Measurements from ENCODE around the gene TMUB2. TPM values are rescaled to one million over a fixed set of nuclear protein-coding genes. Genes with fewer than 3 reads are reported as not detected.

The TMUB2 gene
- total and polyA plus RNA-seq, 2 of the 13 experiments (the other 11 are each of a cell fraction or from before 2014, with no cell fraction given), result 26.9 to 50.8 TPM

DNA sequence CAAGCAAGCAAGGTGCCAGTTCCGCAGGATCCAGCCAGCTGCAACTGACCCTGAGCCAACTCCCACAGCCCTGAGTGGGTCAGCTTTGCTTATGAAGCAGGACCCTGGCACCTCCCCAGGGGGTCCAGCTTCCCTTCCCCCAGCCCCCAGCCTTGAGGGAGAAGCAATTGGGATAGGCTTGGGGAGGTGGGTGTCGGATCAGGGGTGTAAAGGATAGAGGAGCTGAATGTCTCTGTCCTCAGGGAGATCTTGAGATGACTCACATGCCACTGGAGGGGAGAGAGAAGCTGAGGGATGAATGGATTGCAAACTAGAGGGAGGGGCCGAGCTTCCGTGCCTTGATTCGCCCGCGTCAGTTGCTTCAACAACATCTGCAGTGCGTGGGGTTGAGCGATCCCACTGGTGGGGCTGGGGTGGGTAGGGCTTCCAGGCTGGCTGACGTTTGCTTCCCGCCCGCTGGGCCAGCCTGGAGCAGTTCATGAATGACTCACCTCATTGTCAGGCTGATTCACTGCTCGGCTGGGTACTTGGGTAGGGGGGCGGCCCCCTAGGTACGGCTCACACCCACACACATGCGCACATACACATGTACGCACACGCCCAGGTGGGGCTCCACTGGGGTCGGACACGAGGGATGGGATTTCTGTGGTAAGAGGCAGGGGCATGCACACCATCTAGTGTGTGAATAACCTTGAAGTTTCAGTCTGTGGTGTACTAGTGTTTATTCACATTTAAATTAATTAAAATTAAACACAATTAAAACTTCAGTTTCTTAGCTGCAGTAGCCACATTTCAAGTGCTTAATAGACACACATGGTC is 48.7 kb upstream of the TMUB2 start (continued):
- TF ChIP-seq ZNF691 (CRISPR knock-in tag; IDR thresholded peaks at IDR 0.05; ENCODE audit: borderline replicate concordance, low read depth) (peak; percentile 92; the same call in 1 of the 2 replicates), SYNCRIP (IDR thresholded peaks at IDR 0.05; ENCODE audit: insufficient read depth, low read depth, low read length) (no peak), ESRRA (CRISPR knock-in tag; IDR thresholded peaks at IDR 0.05; ENCODE audit: low read depth) (peak; percentile 75; the same call in 1 of the 2 replicates), TBL1XR1 (IDR thresholded peaks at IDR 0.05; ENCODE audit: borderline replicate concordance, low read length, partially characterized antibody) (no peak), GLMP (CRISPR knock-in tag; IDR thresholded peaks at IDR 0.05; ENCODE audit: borderline replicate concordance) (no peak), CCDC6 (CRISPR knock-in tag; IDR thresholded peaks at IDR 0.05) (no peak), ZSCAN12 (CRISPR knock-in tag; IDR thresholded peaks at IDR 0.05) (no peak), HOXA5 (CRISPR knock-in tag; IDR thresholded peaks at IDR 0.05) (no peak), ZMAT3 (CRISPR knock-in tag; conservative IDR thresholded peaks at IDR 0.05) (peak; percentile 60; the same call in 1 of the 2 replicates), ZNF253 (CRISPR knock-in tag; IDR thresholded peaks at IDR 0.05; ENCODE audit: borderline replicate concordance) (no peak), ZNF766 (CRISPR knock-in tag; IDR thresholded peaks at IDR 0.05; ENCODE audit: borderline replicate concordance) (no peak), GABPB1 (CRISPR knock-in tag; IDR thresholded peaks at IDR 0.05) (peak; percentile 53), ZNF24 (IDR thresholded peaks at IDR 0.05) (0 out of 2 replicates have a peak, but pooled peaks have one; percentile 34), SP140L (CRISPR knock-in tag; IDR thresholded peaks at IDR 0.05; ENCODE audit: borderline replicate concordance) (no peak), CBX5 (CRISPR knock-in tag; IDR thresholded peaks at IDR 0.05; ENCODE audit: borderline replicate concordance) (0 out of 2 replicates have a peak, but pooled peaks have one; percentile 34), NAIF1 (CRISPR knock-in tag; IDR thresholded peaks at IDR 0.05; ENCODE audit: borderline replicate concordance) (no peak; the same call in 1 of the 2 replicates), ZNF496 (CRISPR knock-in tag; IDR thresholded peaks at IDR 0.05; ENCODE audit: insufficient replicate concordance) (no peak), RFX5 (IDR thresholded peaks at IDR 0.05; ENCODE audit: low read depth, low read length) (0 out of 2 replicates have a peak, but pooled peaks have one; percentile 56), TCF7 (IDR thresholded peaks at IDR 0.05; ENCODE audit: low read depth) (no peak)
- TF ChIP-seq, protein P1, sequence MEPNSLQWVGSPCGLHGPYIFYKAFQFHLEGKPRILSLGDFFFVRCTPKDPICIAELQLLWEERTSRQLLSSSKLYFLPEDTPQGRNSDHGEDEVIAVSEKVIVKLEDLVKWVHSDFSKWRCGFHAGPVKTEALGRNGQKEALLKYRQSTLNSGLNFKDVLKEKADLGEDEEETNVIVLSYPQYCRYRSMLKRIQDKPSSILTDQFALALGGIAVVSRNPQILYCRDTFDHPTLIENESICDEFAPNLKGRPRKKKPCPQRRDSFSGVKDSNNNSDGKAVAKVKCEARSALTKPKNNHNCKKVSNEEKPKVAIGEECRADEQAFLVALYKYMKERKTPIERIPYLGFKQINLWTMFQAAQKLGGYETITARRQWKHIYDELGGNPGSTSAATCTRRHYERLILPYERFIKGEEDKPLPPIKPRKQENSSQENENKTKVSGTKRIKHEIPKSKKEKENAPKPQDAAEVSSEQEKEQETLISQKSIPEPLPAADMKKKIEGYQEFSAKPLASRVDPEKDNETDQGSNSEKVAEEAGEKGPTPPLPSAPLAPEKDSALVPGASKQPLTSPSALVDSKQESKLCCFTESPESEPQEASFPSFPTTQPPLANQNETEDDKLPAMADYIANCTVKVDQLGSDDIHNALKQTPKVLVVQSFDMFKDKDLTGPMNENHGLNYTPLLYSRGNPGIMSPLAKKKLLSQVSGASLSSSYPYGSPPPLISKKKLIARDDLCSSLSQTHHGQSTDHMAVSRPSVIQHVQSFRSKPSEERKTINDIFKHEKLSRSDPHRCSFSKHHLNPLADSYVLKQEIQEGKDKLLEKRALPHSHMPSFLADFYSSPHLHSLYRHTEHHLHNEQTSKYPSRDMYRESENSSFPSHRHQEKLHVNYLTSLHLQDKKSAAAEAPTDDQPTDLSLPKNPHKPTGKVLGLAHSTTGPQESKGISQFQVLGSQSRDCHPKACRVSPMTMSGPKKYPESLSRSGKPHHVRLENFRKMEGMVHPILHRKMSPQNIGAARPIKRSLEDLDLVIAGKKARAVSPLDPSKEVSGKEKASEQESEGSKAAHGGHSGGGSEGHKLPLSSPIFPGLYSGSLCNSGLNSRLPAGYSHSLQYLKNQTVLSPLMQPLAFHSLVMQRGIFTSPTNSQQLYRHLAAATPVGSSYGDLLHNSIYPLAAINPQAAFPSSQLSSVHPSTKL (CRISPR knock-in tag; IDR thresholded peaks at IDR 0.05), result no peak
- TF ChIP-seq, protein P2, sequence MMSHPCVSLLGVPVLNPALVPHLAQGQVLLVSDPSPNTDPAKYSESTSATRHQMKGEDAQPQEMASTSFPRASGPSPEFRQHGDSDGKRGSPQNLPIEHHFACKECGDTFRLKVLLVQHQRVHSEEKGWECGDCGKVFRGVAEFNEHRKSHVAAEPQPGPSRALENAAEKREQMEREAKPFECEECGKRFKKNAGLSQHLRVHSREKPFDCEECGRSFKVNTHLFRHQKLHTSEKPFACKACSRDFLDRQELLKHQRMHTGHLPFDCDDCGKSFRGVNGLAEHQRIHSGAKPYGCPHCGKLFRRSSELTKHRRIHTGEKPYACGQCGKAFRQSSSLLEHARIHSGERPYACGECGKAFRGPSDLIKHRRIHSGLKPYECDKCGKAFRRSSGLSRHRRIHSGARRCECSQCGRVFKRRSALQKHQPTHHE (CRISPR knock-in tag; IDR thresholded peaks at IDR 0.05; ENCODE audit: borderline replicate concordance), result no peak

All from HepG2 (cell line).